ENCODE measurements around the gene MYDGF.
"Not testable (repeated sequence)": the region's sequence is repeated elsewhere in the genome, so short reads cannot be mapped to it uniquely, and the experiment has no call there.

MYDGF gene

DNA sequence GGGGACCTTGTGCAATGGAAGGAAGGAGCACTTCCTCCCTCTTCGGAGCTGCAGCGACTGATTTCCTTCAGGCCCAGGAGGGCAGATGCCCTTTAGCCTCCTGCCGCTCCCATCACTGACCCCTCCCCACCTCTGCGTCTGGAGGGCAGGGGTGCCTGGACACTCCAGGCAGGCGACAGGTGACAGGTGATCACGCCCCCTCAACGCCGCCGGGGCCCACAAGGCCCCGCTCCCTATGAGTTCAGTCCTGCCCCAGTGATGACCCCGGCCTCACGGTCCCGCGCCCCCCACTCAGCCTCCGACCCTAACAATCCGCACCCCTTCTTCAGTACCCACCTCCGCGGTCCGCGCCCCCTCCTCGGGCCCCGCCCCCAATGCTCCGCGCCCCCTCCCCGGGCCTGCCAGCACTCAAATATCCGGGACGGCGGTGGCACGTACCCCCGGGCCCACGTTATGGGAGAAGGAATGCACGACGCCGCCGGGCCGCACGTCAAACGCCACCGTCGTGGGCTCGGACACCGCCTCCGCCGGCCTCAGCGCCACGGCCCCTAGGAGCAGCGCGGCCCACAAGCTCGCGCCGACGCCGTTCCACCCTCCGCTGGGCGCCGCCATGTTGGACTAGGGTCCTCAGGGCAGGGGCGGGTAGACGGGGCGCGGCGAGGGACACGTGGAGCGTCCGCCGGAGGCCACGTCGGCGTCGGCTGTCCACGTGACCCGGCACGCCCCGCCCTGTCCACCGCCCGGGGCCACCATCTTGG is at the start of gene MYDGF:
MYDGF (minus strand) TSS at position 620 of the 758 bp plus-strand sequence; CDS start at position 612, 8 bp downstream.
- peak within 1 kb of the TSS; percentile 88 for H3K4me3 Mint-ChIP-seq
- peak; percentile 99 for ATAC-seq (replicated peaks; ENCODE audit: extremely low read depth, poor library complexity, severe bottlenecking)
- peaks cover 16% of the 10 kb centered on the region for H3K4me1 Mint-ChIP-seq
- H3K27me3 Mint-ChIP-seq, result no peaks in the 10 kb centered on the region
- no peaks in the 10 kb centered on the region for H3K9me3 Mint-ChIP-seq
- peaks cover 32% of the 10 kb centered on the region for H3K36me3 Mint-ChIP-seq (ENCODE audit: insufficient read depth)
- DNase-seq (ENCODE audit: low spot score in 2 of 2), result peak; percentile 82 to 83
- peak within 1 kb of the TSS; percentile 77 for H3K27ac Mint-ChIP-seq (ENCODE audit: low read depth)

DNA sequence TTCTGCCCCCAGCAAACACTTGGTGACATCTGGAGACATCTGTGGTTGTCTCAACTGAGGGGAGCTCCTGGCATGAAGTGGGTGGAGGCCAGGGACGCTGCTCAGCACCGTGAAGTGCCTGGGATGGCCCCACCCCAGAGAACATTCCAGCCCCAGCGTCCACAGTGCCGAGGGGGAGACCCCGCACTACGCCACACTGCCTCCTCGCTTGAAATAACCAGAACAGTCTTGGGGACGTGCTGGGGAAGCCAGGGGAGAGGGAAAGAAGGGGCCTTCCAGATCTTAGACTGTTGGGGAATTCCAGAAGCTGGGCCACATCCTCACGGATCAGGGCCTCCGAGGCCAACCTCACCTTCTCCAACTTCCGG is 49.3 kb upstream of the MYDGF start:
- no peak for ATAC-seq (replicated peaks; ENCODE audit: extremely low read depth, poor library complexity, severe bottlenecking)
- no peak for DNase-seq (ENCODE audit: low spot score in 2 of 2)
- H3K27ac Mint-ChIP-seq (ENCODE audit: low read depth), result no peak overlapping the region
- H3K9me3 Mint-ChIP-seq, result peaks cover 5% of the 10 kb centered on the region
- no peak overlapping the region for H3K4me3 Mint-ChIP-seq
- peaks cover 40% of the 10 kb centered on the region for H3K4me1 Mint-ChIP-seq
- peaks cover 41% of the 10 kb centered on the region for H3K36me3 Mint-ChIP-seq (ENCODE audit: insufficient read depth)
- H3K27me3 Mint-ChIP-seq, result peaks cover 9% of the 10 kb centered on the region

GRCh38 chr19:4717966-4718701 is 48.0 kb upstream of the MYDGF start:
- ATAC-seq (replicated peaks; ENCODE audit: extremely low read depth, poor library complexity, severe bottlenecking) (no peak), DNase-seq (ENCODE audit: low spot score in 2 of 2) (no peak)
- H3K9me3 Mint-ChIP-seq, result no peaks in the 10 kb centered on the region
- H3K27me3 Mint-ChIP-seq, result no peaks in the 10 kb centered on the region
- H3K4me3 Mint-ChIP-seq, result no peak overlapping the region
- H3K4me1 Mint-ChIP-seq, result peaks cover 29% of the 10 kb centered on the region
- H3K27ac Mint-ChIP-seq (ENCODE audit: low read depth), result no peak overlapping the region
- peaks cover 31% of the 10 kb centered on the region for H3K36me3 Mint-ChIP-seq (ENCODE audit: insufficient read depth)

- no peak for ATAC-seq (replicated peaks; ENCODE audit: extremely low read depth, poor library complexity, severe bottlenecking)
- H3K27me3 Mint-ChIP-seq, result no peaks in the 10 kb centered on the region
- H3K36me3 Mint-ChIP-seq (ENCODE audit: insufficient read depth), result peaks cover 30% of the 10 kb centered on the region
- DNase-seq (ENCODE audit: low spot score in 2 of 2), result no peak
- H3K27ac Mint-ChIP-seq (ENCODE audit: low read depth), result no peak overlapping the region
- no peak overlapping the region for H3K4me3 Mint-ChIP-seq
- H3K4me1 Mint-ChIP-seq, result peaks cover 22% of the 10 kb centered on the region
- no peaks in the 10 kb centered on the region for H3K9me3 Mint-ChIP-seq
These were observed 47.2 kb upstream of the MYDGF start for GRCh38 chr19:4717191-4717965.

DNA sequence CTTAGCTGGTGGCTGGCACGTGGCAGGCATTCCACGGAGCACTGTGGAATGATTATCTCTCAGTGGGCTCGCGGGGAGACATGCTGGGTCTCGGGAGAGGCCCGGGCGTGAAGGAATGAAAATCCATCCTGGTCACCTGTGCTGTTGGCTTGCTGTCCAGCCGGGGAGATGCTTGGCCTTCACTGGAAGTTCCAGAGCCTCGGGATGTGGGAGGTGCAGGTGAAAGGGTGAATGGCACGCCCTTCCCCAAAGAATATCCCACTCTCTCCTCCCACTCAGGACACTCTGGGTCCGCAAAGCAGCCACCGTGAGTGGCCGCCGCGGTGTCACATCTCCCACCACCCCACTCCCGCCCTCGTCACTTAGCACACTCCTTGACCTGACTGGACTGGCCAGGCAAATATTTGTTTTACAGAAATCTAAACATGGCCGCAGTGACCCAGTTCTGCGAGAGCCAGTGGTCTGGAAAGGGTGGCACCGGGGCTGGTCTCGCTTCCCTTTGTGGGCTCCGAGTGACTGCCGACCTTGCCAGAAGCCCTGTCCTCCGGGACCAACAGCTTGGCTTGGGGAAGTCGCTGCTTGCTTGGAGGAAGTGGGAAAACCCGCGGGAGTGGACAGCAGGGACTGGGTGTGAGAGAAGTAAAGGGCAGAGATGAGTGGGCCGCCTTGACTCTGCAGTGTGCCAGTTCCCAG is 45.5 kb upstream of the MYDGF start:
- Mint-ChIP-seq H3K27ac (ENCODE audit: low read depth) (no peak overlapping the region), H3K4me3 (peak overlapping the region; percentile 9), H3K4me1 (peaks cover 11% of the 10 kb centered on the region), H3K27me3 (no peaks in the 10 kb centered on the region), H3K36me3 (ENCODE audit: insufficient read depth) (peaks cover 30% of the 10 kb centered on the region), H3K9me3 (no peaks in the 10 kb centered on the region)
- ATAC-seq (replicated peaks; ENCODE audit: extremely low read depth, poor library complexity, severe bottlenecking), result no peak
- DNase-seq (ENCODE audit: low spot score in 2 of 2), result no peak

DNA sequence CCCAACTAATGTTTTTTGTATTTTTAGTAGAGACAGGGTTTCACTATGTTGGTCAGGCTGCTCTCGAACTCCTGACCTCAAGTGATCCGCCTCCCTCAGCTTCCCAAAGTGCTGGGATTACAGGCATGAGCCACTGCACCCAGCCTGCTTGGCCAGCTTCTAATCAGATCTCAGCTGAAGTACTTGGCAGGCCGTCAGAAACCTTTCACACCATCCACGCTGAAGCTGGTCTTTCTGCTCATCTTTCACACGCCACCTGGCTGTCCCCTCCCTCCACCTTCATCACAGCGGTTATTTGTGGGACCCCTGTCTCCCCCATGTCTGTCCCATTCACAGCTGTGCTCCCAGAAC is 45.0 kb upstream of the MYDGF start:
- not testable (repeated sequence) for H3K27ac Mint-ChIP-seq (ENCODE audit: low read depth); H3K27me3 Mint-ChIP-seq; H3K4me1 Mint-ChIP-seq; DNase-seq (ENCODE audit: low spot score in 2 of 2); H3K9me3 Mint-ChIP-seq; ATAC-seq (replicated peaks; ENCODE audit: extremely low read depth, poor library complexity, severe bottlenecking)
- Mint-ChIP-seq H3K36me3 (ENCODE audit: insufficient read depth) (peaks cover 30% of the 10 kb centered on the region), H3K4me3 (peak overlapping the region; percentile 9)

DNA sequence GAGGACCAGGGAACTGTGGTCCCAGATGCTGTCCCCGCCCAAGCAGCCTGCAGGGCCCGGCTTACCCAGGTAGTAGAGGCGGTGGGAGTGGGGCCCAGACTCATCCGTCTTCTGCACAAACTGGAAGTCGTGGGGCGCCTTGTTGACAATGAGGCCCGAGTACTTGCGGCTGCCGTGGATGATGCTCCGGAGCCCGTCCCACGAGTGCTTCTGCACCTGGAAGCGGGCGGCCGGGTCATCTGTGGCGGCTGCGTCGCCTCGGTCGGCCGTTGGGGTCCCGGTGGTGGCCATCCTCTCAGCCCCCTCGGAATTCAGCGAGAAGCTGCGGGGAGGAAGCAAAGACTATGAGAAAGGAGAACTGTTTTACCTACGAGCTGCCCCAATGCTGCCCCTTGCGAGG is 43.9 kb upstream of the MYDGF start:
- Mint-ChIP-seq H3K27me3 (no peaks in the 10 kb centered on the region), H3K4me3 (no peak overlapping the region), H3K36me3 (ENCODE audit: insufficient read depth) (peaks cover 25% of the 10 kb centered on the region), H3K9me3 (no peaks in the 10 kb centered on the region), H3K27ac (ENCODE audit: low read depth) (no peak overlapping the region), H3K4me1 (peaks cover 12% of the 10 kb centered on the region)
- no peak for ATAC-seq (replicated peaks; ENCODE audit: extremely low read depth, poor library complexity, severe bottlenecking)
- DNase-seq (ENCODE audit: low spot score in 2 of 2), result no peak

DNA sequence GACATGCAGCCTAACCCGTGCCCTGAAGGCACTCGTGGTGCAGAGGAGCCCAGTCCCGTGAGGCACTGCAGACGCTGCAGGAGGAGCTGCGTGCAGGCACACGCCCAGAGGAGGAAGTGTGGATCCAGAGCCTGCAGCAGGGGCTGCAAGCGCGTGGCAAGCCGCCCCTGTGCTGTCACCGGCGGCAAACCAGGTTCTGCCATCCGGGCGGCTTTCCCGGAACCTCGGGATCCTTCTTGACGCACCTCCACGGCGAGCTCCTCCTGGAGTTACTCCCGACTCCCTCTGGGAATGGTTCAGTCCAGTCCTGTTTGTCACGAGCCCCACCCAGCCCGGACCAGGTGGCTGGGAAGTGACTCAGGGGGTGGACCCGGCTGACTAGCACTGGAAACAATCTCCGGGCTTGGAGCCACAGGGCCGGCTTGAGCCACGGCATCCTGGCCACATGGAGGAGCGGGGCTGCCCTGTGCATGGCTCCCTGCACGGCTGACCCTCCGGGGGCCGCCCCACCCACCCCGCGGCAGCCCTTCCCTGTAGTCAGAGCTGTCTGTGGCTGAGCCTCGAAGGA is 43.3 kb upstream of the MYDGF start:
- ATAC-seq (replicated peaks; ENCODE audit: extremely low read depth, poor library complexity, severe bottlenecking), result no peak
- no peak for DNase-seq (ENCODE audit: low spot score in 2 of 2)
- H3K9me3 Mint-ChIP-seq, result no peaks in the 10 kb centered on the region
- peaks cover 18% of the 10 kb centered on the region for H3K4me1 Mint-ChIP-seq
- H3K4me3 Mint-ChIP-seq, result no peak overlapping the region
- no peaks in the 10 kb centered on the region for H3K27me3 Mint-ChIP-seq
- H3K27ac Mint-ChIP-seq (ENCODE audit: low read depth), result no peak overlapping the region
- peaks cover 24% of the 10 kb centered on the region for H3K36me3 Mint-ChIP-seq (ENCODE audit: insufficient read depth)

GRCh38 chr19:4712771-4713170 is 42.6 kb upstream of the MYDGF start:
- H3K27ac Mint-ChIP-seq (ENCODE audit: low read depth), result peak overlapping the region; percentile 57
- ATAC-seq (replicated peaks; ENCODE audit: extremely low read depth, poor library complexity, severe bottlenecking) (no peak), DNase-seq (ENCODE audit: low spot score in 2 of 2) (no peak)
- H3K4me1 Mint-ChIP-seq, result peaks cover 23% of the 10 kb centered on the region
- H3K27me3 Mint-ChIP-seq, result no peaks in the 10 kb centered on the region
- H3K36me3 Mint-ChIP-seq (ENCODE audit: insufficient read depth), result peaks cover 22% of the 10 kb centered on the region
- H3K9me3 Mint-ChIP-seq, result no peaks in the 10 kb centered on the region
- H3K4me3 Mint-ChIP-seq, result no peak overlapping the region

DNA sequence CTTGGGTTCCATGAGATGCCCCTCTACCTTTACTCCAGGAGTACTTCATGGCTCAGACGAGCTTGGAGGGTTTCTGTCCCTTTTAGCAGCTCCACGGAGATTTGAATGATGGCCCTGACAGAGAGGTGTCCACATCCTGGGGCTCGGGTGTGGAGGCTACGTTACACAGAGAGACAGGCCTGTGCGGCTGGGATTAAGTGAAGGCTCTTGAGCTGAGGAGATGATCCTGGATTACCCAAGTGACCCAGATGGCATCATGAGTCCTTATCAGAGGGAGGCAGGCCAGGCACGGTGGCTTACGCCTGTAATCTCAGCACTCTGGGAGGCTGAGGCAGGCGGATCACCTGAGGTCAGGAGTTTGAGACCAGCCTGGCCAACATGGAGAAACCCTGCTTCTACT is 41.1 kb upstream of the MYDGF start:
- Mint-ChIP-seq H3K27me3 (no peaks in the 10 kb centered on the region), H3K4me1 (peaks cover 23% of the 10 kb centered on the region), H3K4me3 (no peak overlapping the region), H3K9me3 (no peaks in the 10 kb centered on the region), H3K36me3 (ENCODE audit: insufficient read depth) (peaks cover 24% of the 10 kb centered on the region), H3K27ac (ENCODE audit: low read depth) (peak overlapping the region; percentile 65)
- DNase-seq (ENCODE audit: low spot score in 2 of 2), result no peak
- ATAC-seq (replicated peaks; ENCODE audit: extremely low read depth, poor library complexity, severe bottlenecking), result no peak

DNA sequence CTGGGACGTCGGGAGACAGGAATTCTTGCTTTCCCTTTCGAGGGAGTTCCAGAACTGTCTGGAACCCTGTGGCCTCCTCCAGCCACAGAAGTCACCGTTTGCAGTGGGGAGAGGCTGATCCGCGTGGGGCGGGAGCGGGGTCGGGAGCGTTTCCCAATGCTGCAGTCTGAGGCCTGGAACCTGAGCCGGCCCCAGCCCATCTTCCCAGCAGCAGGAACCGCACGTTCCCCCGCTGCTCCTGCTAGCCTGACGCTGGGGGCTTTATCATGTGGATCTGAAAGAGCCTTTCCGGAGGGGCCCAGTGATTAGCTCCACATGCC is 40.1 kb upstream of the MYDGF start:
- Mint-ChIP-seq H3K4me1 (peaks cover 23% of the 10 kb centered on the region), H3K4me3 (no peak overlapping the region), H3K27ac (ENCODE audit: low read depth) (no peak overlapping the region), H3K9me3 (no peaks in the 10 kb centered on the region), H3K36me3 (ENCODE audit: insufficient read depth) (peaks cover 17% of the 10 kb centered on the region), H3K27me3 (no peaks in the 10 kb centered on the region)
- no peak for DNase-seq (ENCODE audit: low spot score in 2 of 2)
- ATAC-seq (replicated peaks; ENCODE audit: extremely low read depth, poor library complexity, severe bottlenecking), result no peak
